Sigmoid colon (tissue), 4 donors: Measurements from ENCODE around the gene ARL2.

Experiments
- POLR2AphosphoS5 ChIP-seq, 4 donors: sonication (generic); formaldehyde crosslinking; IDR thresholded peaks; one replicate each; pipeline ENCODE4 v1.6.1; 2017; ENCODE audit warnings: antibody characterized with exemption in 4 of 4
- TF ChIP-seq, protein P1 (sequence below), 4 experiments: fragments of 450-650 bp in 3 of 4; fragments of 200-600 bp in 1 of 4; IDR thresholded peaks; one replicate each; pipeline ENCODE4 v1.5.1; 2016 to 2019; ENCODE audit warnings: antibody characterized with exemption in 4 of 4, mild to moderate bottlenecking in 3 of 4, moderate library complexity in 2 of 4

DNA sequence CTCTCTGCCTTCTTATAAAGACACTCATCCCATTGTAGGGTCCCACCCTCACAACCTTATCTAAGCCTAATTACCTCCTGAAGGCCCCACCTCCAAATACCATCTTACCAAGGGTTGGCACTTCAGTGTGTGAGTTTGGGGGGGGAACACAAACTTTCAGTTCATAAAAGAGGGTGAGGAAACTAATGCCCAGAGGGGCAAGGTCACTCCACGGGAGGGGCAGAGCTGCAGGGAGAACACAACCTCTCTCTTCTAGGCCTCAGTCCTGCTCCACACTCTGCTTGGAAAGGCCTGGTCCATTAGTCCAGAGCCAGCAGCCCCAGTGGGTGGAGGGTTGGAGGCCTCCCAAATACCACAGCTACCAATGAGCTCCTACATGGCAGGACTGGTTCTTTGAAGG, 14.5 kb upstream of the ARL2 start:
- TF ChIP-seq, protein P1, sequence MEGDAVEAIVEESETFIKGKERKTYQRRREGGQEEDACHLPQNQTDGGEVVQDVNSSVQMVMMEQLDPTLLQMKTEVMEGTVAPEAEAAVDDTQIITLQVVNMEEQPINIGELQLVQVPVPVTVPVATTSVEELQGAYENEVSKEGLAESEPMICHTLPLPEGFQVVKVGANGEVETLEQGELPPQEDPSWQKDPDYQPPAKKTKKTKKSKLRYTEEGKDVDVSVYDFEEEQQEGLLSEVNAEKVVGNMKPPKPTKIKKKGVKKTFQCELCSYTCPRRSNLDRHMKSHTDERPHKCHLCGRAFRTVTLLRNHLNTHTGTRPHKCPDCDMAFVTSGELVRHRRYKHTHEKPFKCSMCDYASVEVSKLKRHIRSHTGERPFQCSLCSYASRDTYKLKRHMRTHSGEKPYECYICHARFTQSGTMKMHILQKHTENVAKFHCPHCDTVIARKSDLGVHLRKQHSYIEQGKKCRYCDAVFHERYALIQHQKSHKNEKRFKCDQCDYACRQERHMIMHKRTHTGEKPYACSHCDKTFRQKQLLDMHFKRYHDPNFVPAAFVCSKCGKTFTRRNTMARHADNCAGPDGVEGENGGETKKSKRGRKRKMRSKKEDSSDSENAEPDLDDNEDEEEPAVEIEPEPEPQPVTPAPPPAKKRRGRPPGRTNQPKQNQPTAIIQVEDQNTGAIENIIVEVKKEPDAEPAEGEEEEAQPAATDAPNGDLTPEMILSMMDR (IDR thresholded peaks at IDR 0.05): no peak
- TF ChIP-seq POLR2AphosphoS5 (IDR thresholded peaks at IDR 0.05): no peak
